ENCODE results near the gene GPR141.

Gene GPR141

DNA sequence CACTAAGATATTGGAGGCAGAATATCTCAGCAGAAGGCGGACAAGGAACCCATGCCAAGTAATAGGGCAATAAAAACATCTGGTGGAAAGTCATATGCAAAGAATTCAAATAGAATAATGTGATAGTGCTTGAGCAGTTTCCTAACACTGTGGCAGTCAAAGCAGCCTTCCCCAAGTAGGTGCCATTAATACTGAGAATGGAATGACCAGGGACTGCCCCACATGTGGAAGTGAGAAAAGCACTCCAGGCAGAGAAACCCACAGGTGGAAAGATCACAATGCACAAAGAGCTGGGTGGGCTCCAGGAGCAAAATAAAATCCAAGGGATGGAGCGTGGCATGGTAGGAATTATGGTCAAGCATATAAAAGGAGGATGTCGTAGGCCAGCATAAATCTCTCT, 100.4 kb downstream of the GPR141 start:
- no peak for DNase-seq (ENCODE audit: low read depth in 2 of 2)

DNA sequence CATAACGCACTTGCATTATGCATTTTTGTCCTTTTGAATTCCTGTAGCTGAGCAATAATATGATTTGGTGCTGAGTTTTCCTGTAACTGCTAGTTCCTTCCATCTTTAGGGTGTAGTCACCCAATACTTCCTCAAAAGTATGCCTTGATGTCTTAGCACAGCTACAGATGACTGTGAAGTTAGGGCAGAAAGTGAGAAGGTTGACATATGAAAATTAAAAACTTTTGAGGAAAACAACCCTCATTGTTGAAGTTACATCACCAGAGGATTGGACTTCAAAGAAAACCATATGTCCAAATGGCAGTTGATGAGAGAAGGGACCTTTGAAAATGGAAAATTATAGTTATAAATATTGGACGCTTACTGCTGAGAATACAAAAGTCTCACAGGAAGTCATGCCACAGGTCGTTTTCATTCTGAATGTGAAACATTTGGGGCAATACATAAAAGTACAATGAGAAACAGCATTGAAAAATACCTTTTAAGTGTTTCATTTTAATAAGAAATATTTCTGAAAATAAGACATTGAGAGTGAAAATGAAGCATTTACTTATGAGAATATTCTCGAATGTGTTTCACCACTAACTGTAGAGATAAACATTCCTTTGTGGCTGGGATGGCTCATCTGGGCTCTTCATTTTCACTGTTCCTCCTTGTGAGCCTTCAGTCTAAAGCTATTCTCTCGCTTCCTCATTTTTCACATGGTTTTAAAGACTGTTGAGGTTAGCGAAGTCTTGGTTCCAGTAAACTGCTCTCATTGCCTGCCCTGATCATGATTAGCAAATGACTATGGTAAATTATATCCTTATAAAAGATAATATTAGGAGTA, 103.4 kb downstream of the GPR141 start:
- DNase-seq (ENCODE audit: low read depth in 2 of 2): no peak
